ENCODE data around the gene STAT3. TPM values are rescaled to one million over a fixed set of nuclear protein-coding genes. Genes with fewer than 3 reads are reported as not detected.

Gene STAT3
- polyA plus RNA-seq, 2 of the 4 experiments (the other 2 are of a cell fraction) = 72.8 to 97.8 TPM

GRCh38 chr17:42428141-42428944, 40.1 kb upstream of the STAT3 start (continued):
- TF ChIP-seq CTCF (IDR thresholded peaks at IDR 0.05) (peak; percentile 84), TP53 (CRISPR knock-in tag; IDR thresholded peaks at IDR 0.05) (no peak), MAX (IDR thresholded peaks at IDR 0.05) (peak; percentile 87), ATOH8 (CRISPR knock-in tag; IDR thresholded peaks at IDR 0.05; ENCODE audit: low read depth) (no peak), RFX5 (IDR thresholded peaks at IDR 0.05) (no peak), TFCP2L1 (CRISPR knock-in tag; IDR thresholded peaks at IDR 0.05) (no peak), KDM5A (IDR thresholded peaks at IDR 0.05) (no peak), ESRRA (IDR thresholded peaks at IDR 0.05; ENCODE audit: borderline replicate concordance, low read length) (0 out of 2 replicates have a peak, but pooled peaks have one; percentile 7)

GRCh38 chr17:42424991-42425610, 36.9 kb upstream of the STAT3 start:
- ChIA-PET POLR2A (no interaction called here), CTCF (interaction anchor here (0.6 to 12.1 kb wide), 4 partner anchors 19 to 379 kb away, joined by 4 to 213 read pairs (median 112); no protein-coding TSS in a partner anchor)
- WGBS (ENCODE audit: missing lambda C conversion rate) = 82% methylated on average over 4 of the region's 4 CpGs
- Histone ChIP-seq H3K9me3 (no peaks in the 10 kb centered on the region), H3K4me2 (0 out of 3 replicates have a peak overlapping the region, but pooled peaks have one; percentile 1), H3K4me3 (no peak overlapping the region), H3K4me1 (peaks cover 50% of the 10 kb centered on the region), H3K27ac (peak overlapping the region; percentile 2 to 67; a peak in 4 of 6 replicates)
- no peak for TF ChIP-seq NR3C1 (IDR thresholded peaks at IDR 0.05)
- no peak for TF ChIP-seq ZNF302 (CRISPR knock-in tag; IDR thresholded peaks at IDR 0.05)
- no peak for TF ChIP-seq MAX (IDR thresholded peaks at IDR 0.05)
- no peak for TF ChIP-seq ZSCAN20 (CRISPR knock-in tag; IDR thresholded peaks at IDR 0.05)
- no peak for TF ChIP-seq POLR2AphosphoS2 (conservative IDR thresholded peaks at IDR 0.05; ENCODE audit: low read length)
- no peak for TF ChIP-seq HES2 (IDR thresholded peaks at IDR 0.05)
- no peak for TF ChIP-seq BHLHE40 (IDR thresholded peaks at IDR 0.05; ENCODE audit: low read depth, low read length)
- no peak for TF ChIP-seq RNF2 (IDR thresholded peaks at IDR 0.05; ENCODE audit: borderline replicate concordance, low read depth)
- TF ChIP-seq TFCP2L1 (CRISPR knock-in tag; IDR thresholded peaks at IDR 0.05) = no peak
- TF ChIP-seq HOXB5 (CRISPR knock-in tag; IDR thresholded peaks at IDR 0.05) = no peak
- no peak for TF ChIP-seq GATA3 (IDR thresholded peaks at IDR 0.05; ENCODE audit: borderline replicate concordance)
- no peak for TF ChIP-seq REST (IDR thresholded peaks at IDR 0.05)
- TF ChIP-seq HEYL (CRISPR knock-in tag; IDR thresholded peaks at IDR 0.05) = no peak
- FAIRE-seq (no peak), DNase-seq (ENCODE audit: low read depth in 1 of 2, low spot score in 1 of 2) (no peak), ATAC-seq (no peak)
